Hematopoietic multipotent progenitor cell treated with erythropoietin and hydrocortisone succinate and interleukin-3 and kit ligand, for 6 days (in vitro differentiated cells): ENCODE measurements around the gene TRPM1.
A peak's percentile ranks its signal among the peaks of the same experiment; 100 is the strongest.

Experiments
- DNase-seq: peaks from one replicate; pipeline ENCODE4 v3.0.0-alpha.2; 2015

The TRPM1 gene

GRCh38 chr15:31013863-31014607, 87.5 kb downstream of the TRPM1 start:
- peak; percentile 22 for DNase-seq

- no peak for DNase-seq
These were observed 89.1 kb downstream of the TRPM1 start for GRCh38 chr15:31012455-31012854.

GRCh38 chr15:31010036-31010435, 91.5 kb downstream of the TRPM1 start:
- DNase-seq = no peak

- no peak for DNase-seq
These were observed 95.9 kb downstream of the TRPM1 start for GRCh38 chr15:31005660-31006059.

- DNase-seq = peak; percentile 70
These were observed 97.2 kb downstream of the TRPM1 start for GRCh38 chr15:31004220-31004733.

- no peak for DNase-seq
These were observed 99.8 kb downstream of the TRPM1 start for GRCh38 chr15:31001702-31002101.

GRCh38 chr15:30999729-31000128, 101.8 kb downstream of the TRPM1 start:
- DNase-seq = no peak

GRCh38 chr15:30997270-30997669, 104.3 kb downstream of the TRPM1 start:
- no peak for DNase-seq

GRCh38 chr15:30992249-30992864, 109.2 kb downstream of the TRPM1 start:
- DNase-seq = no peak

- peak; percentile 86 for DNase-seq
These were observed 110.0 kb downstream of the TRPM1 start, which contains the start of gene MTMR10 for GRCh38 chr15:30991255-30992235. MTMR10 (minus strand) TSS chr15:30991628; CDS start chr15:30991506, 122 bp downstream.

GRCh38 chr15:30990446-30991254, 110.9 kb downstream of the TRPM1 start:
- DNase-seq = peak; percentile 34

GRCh38 chr15:30990036-30990435, 111.5 kb downstream of the TRPM1 start:
- DNase-seq = peak; percentile 53

- no peak for DNase-seq
These were observed 116.4 kb downstream of the TRPM1 start for GRCh38 chr15:30985081-30985531.

GRCh38 chr15:30984542-30984941, 117.0 kb downstream of the TRPM1 start:
- no peak for DNase-seq

- no peak for DNase-seq
These were observed 117.4 kb downstream of the TRPM1 start for GRCh38 chr15:30984118-30984517.

- peak; percentile 38 for DNase-seq
These were observed 122.1 kb downstream of the TRPM1 start for GRCh38 chr15:30979457-30979856.

- peak; percentile 90 for DNase-seq
These were observed 123.2 kb downstream of the TRPM1 start for GRCh38 chr15:30978328-30978727.

GRCh38 chr15:30974112-30974511, 127.4 kb downstream of the TRPM1 start:
- DNase-seq = no peak

GRCh38 chr15:30973379-30973778, 128.1 kb downstream of the TRPM1 start:
- DNase-seq = no peak

- no peak for DNase-seq
These were observed 131.8 kb downstream of the TRPM1 start for GRCh38 chr15:30969724-30970123.

GRCh38 chr15:30963681-30964080, 137.8 kb downstream of the TRPM1 start:
- DNase-seq = no peak

- no peak for DNase-seq
These were observed 138.9 kb downstream of the TRPM1 start for GRCh38 chr15:30962659-30963058.
